Subcutaneous abdominal adipose tissue (tissue), 5 donors: ENCODE data around the gene PTPRJ.
"Not testable (repeated sequence)": the region's sequence is repeated elsewhere in the genome, so short reads cannot be mapped to it uniquely, and the experiment has no call there.

Source experiments
- H3K27ac ChIP-seq: one replicate; pipeline ENCODE4 v1.7.0; 2013; ENCODE audit warnings: low read depth, mild to moderate bottlenecking, inconsistent platforms, low read length, moderate library complexity
- H3K27me3 ChIP-seq, 5 donors: one replicate each; pipeline ENCODE4 v1.7.0; 2013; ENCODE audit warnings: low read length in 5 of 5, inconsistent platforms in 1 of 5; ENCODE audit not compliant: control insufficient read depth in 5 of 5, insufficient read depth in 4 of 5
- H3K36me3 ChIP-seq, 5 donors: one replicate each; pipeline ENCODE4 v1.7.0; 2013; ENCODE audit warnings: low read length in 5 of 5; ENCODE audit not compliant: control insufficient read depth in 5 of 5, insufficient read depth in 5 of 5
- H3K4me1 ChIP-seq, 5 donors: one replicate each; pipeline ENCODE4 v1.7.0; 2013; ENCODE audit warnings: low read length in 5 of 5, mild to moderate bottlenecking in 3 of 5, moderate library complexity in 1 of 5; ENCODE audit not compliant: control insufficient read depth in 5 of 5, insufficient read depth in 5 of 5
- H3K4me3 ChIP-seq, 5 donors: one replicate each; pipeline ENCODE4 v1.7.0; 2013; ENCODE audit warnings: low read length in 5 of 5, low read depth in 1 of 5
- H3K9ac ChIP-seq, 5 donors: one replicate each; pipeline ENCODE4 v1.7.0; 2013; ENCODE audit warnings: low read length in 5 of 5, mild to moderate bottlenecking in 4 of 5, moderate library complexity in 3 of 5
- H3K9me3 ChIP-seq, 5 donors: one replicate each; pipeline ENCODE4 v1.7.0; 2013; ENCODE audit warnings: low read length in 5 of 5; ENCODE audit not compliant: control insufficient read depth in 5 of 5
- donor health status: healthy.
- donor health status: healthy.
- donor health status: healthy.
- donor health status: healthy.
- donor health status: healthy.

Gene PTPRJ

GRCh38 chr11:48182860-48183526 is 202.6 kb downstream of the PTPRJ start:
- Histone ChIP-seq H3K4me1 (no peaks in the 10 kb centered on the region), H3K36me3 (no peaks in the 10 kb centered on the region), H3K9ac (no peak overlapping the region), H3K27me3 (peaks cover 0 to 3% (median 0%) of the 10 kb centered on the region in 5 donors), H3K4me3 (no peak overlapping the region), H3K27ac (no peak overlapping the region), H3K9me3 (no peaks in the 10 kb centered on the region)

DNA sequence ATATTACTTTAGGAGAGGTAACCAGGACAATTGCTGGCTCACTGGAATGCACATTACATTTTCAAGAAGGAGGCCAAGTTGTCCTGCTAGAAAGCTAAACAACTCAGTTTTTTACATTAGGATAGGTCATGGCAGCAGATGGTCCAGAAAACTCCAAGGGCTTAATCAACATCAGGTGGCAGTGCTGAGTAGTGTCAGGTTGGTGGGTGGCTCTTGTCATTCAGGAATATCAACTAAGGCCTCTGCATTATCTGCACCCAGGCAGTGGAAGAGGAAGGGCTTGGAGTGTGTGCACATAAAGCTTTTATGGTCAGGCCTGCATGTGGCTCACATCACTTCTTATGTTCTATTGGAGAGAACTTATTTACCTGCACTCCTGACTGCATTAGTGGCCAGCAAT is 204.1 kb downstream of the PTPRJ start:
- peaks cover 0 to 2% (median 0%) of the 10 kb centered on the region in 5 donors for H3K27me3 ChIP-seq
- H3K9ac ChIP-seq, result no peak overlapping the region
- H3K27ac ChIP-seq, result no peak overlapping the region
- H3K36me3 ChIP-seq, result no peaks in the 10 kb centered on the region
- H3K9me3 ChIP-seq, result no peaks in the 10 kb centered on the region
- no peak overlapping the region for H3K4me3 ChIP-seq
- H3K4me1 ChIP-seq, result no peaks in the 10 kb centered on the region

DNA sequence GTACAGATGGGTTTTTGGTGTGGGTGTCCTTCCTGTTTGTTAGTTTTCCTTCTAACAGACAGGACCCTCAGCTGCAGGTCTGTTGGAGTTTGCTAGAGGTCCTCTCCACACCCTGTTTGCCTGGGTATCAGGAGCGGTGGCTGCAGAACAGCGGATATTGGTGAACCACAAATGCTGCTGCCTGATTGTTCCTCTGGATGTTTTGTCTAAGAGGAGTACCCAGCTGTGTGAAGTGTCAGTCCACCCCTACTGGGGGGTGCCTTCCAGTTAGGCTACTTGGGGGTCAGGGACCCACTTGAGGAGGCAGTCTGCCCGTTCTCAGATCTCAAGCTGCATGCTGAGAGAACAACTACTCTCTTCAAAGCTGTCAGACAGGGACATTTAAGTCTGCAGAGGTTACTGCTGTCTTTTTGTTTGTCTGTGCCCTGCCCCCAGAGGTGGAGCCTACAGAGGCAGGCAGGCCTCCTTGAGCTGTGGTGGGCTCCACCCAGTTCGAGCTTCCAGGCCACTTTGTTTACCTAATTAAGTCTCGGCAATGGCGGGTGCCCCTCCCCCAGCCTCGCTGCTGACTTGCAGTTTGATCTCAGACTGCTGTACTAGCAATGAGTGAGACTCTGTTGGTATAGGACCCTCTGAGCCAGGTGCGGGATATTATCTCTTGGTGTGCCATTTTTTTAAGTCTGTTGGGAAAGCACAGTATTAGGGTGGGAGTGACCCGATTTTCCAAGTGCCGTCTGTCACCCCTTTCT is 210.7 kb downstream of the PTPRJ start:
- H3K4me1 ChIP-seq, H3K4me3 ChIP-seq, H3K36me3 ChIP-seq, H3K27me3 ChIP-seq, H3K27ac ChIP-seq, H3K9ac ChIP-seq: not testable (repeated sequence)
- H3K9me3 ChIP-seq, result peaks cover 5 to 22% (median 11%) of the 10 kb centered on the region in 5 donors

DNA sequence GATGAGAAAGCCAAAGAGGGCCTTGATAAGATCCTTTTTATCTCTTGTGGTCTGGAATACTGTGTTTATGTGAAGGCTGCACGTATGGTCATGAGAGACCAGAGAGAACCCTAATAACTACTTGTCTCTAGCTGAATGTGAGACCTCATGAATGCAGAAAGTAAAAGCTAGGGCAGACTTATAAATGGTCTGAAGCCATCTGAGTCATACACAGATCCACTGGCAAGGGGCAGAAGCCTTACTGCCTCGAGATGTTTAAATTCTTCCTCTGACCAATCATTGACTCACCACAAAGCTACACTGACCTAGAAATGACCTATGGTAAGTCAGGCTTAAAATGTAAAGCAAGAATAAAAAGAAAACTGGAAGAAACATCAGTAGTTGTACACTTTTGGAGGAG is 213.5 kb downstream of the PTPRJ start:
- Histone ChIP-seq H3K27me3 (no peaks in the 10 kb centered on the region), H3K27ac (no peak overlapping the region), H3K9ac (no peak overlapping the region), H3K4me3 (no peak overlapping the region), H3K9me3 (peaks cover 5 to 23% (median 13%) of the 10 kb centered on the region in 5 donors), H3K4me1 (no peaks in the 10 kb centered on the region), H3K36me3 (no peaks in the 10 kb centered on the region)

DNA sequence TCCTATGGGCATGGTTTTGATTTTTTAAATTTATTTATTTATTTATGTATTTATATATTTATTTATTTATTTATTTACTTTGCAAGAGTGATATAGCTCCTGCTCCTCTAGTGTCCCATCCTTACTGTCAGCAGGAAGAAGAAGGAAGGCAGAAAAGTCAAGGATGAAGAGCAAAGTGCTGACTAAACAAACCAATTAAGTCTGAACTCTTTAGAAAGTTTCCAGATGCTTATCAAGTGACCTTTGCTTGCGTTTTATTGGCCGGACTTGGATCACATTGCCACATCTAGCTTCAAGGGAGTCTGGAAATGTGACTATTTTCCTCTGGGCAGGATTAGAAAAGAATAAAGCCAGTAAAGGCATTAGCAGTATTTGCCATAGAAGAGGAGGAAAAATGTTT is 227.5 kb downstream of the PTPRJ start:
- H3K9me3 ChIP-seq, result peaks cover 0 to 3% (median 0%) of the 10 kb centered on the region in 5 donors

DNA sequence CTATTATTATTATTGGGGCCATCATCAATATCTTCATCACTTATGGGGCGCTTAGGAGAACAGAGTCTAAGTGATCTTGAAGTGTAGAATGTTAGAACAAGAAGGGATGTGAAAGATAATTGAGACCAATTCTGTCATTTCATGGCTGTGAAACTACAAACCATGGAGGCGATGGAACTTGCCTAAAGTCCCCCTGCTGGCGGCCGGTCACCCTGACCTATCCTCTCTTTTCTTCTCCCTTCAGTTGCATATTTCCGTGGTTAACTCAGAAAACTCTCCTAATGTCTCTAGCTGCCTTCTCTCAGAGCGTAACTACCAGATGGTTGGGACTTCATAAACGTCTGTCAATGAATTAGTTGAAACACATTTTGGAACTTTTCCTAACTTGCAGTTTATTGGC is 229.7 kb downstream of the PTPRJ start:
- Histone ChIP-seq H3K4me1 (no peaks in the 10 kb centered on the region), H3K27ac (no peak overlapping the region), H3K9me3 (no peaks in the 10 kb centered on the region), H3K36me3 (no peaks in the 10 kb centered on the region), H3K4me3 (no peak overlapping the region), H3K27me3 (no peaks in the 10 kb centered on the region), H3K9ac (no peak overlapping the region)

More for the DNA sequence above, 227.5 kb downstream of the PTPRJ start:
- Histone ChIP-seq H3K27ac (no peak overlapping the region), H3K36me3 (no peaks in the 10 kb centered on the region), H3K27me3 (no peaks in the 10 kb centered on the region), H3K9ac (no peak overlapping the region), H3K4me1 (no peaks in the 10 kb centered on the region), H3K4me3 (no peak overlapping the region)

DNA sequence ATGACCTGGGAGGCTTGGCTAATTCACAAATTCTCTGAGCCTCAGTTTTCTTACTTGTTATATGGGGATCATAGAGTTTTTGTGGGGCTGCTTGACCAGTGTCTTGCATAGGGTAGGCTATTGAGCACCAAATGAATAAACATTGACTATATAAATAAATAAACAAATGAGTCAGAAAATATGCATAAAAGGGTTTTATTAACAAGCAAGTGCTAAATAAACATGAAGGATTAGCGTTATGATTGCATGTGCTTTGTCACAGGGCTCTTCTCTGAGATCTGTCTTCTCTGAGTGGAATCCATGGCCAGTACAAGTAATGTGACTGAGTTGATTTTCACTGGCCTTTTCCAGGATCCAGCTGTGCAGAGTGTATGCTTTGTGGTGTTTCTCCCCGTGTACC is 236.2 kb downstream of the PTPRJ start, which contains the start of gene OR4B1:
Gene OR4B1, plus strand, starts transcription at position 301 of the 400 bp plus-strand sequence. Its CDS starts 0 bp downstream, at position 301.
- Histone ChIP-seq H3K4me3 (no peak within 1 kb of the TSS), H3K27ac (no peak within 1 kb of the TSS), H3K36me3 (no peaks in the 10 kb centered on the region), H3K4me1 (no peaks in the 10 kb centered on the region), H3K9ac (no peak within 1 kb of the TSS), H3K27me3 (no peaks in the 10 kb centered on the region), H3K9me3 (no peaks in the 10 kb centered on the region)
